ENCODE data around the gene ZFYVE28.

DNA sequence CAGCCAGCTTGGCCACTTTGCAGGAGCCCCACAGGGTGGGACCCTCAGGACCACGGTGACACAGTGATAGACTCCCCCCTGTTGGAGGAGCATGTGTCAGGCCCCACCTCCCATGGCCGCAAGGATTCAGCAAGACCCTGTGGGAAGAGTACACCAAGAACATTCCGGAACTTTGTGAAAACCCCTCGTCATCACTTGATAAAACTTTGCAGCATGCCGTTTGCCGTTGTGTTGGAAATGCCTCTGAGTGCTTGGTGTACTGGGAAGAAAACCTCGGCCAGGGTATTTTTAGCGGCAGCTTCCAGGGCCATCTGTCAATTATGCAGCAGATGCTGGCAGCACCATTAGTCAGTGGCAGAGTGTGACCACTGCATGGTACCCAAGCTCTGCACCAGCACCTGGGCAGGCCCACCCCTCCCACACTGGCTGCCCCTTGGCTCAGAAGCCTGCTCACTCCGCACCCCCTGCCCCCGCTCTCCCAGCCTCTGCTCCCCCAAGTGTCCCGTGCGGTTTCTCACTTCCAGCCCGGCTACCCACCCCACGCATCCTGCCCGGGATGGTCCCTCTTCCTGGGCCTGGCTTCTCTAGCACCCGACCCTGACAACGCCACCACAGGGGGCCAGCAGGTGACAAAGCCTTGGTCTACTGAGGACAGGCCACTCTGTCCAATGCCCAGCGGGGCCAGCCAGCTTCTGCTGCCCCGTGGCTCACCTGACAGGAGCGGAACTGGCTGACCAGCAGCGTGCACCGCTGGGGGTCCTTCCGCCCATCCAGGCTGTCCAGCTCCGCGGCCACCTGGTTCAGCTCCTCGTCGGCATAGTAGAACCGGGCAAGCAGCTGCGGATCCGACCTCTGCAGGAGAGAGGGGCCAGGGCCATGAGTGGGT lies 65.0 kb downstream of the ZFYVE28 start:
- TF ChIP-seq POLR2A (IDR thresholded peaks at IDR 0.05), result no peak
- TF ChIP-seq, protein P1, sequence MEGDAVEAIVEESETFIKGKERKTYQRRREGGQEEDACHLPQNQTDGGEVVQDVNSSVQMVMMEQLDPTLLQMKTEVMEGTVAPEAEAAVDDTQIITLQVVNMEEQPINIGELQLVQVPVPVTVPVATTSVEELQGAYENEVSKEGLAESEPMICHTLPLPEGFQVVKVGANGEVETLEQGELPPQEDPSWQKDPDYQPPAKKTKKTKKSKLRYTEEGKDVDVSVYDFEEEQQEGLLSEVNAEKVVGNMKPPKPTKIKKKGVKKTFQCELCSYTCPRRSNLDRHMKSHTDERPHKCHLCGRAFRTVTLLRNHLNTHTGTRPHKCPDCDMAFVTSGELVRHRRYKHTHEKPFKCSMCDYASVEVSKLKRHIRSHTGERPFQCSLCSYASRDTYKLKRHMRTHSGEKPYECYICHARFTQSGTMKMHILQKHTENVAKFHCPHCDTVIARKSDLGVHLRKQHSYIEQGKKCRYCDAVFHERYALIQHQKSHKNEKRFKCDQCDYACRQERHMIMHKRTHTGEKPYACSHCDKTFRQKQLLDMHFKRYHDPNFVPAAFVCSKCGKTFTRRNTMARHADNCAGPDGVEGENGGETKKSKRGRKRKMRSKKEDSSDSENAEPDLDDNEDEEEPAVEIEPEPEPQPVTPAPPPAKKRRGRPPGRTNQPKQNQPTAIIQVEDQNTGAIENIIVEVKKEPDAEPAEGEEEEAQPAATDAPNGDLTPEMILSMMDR (IDR thresholded peaks at IDR 0.05), result no peak
